ENCODE measurements around the gene DAO. TPM values are rescaled to one million over a fixed set of nuclear protein-coding genes. Genes with fewer than 3 reads are reported as not detected.

DAO gene
- total and polyA plus RNA-seq, 9 donors = not detected

GRCh38 chr12:108875280-108875679, 4.6 kb upstream of the DAO start:
- Histone ChIP-seq H3K27me3 (no peaks in the 10 kb centered on the region), H3K27ac (no peak overlapping the region), H3K36me3 (no peaks in the 10 kb centered on the region), H3K4me3 (no peak overlapping the region), H3K9me3 (no peaks in the 10 kb centered on the region), H3K4me1 (ENCODE audit: insufficient read depth) (no peaks in the 10 kb centered on the region)
- 15 to 19% (median 18%) methylated on average over 1 of the region's 1 CpG for WGBS, 3 donors
- TF ChIP-seq POLR2A (IDR thresholded peaks at IDR 0.05) = no peak
- TF ChIP-seq CTCF (IDR thresholded peaks at IDR 0.05) = no peak
- TF ChIP-seq EP300 (IDR thresholded peaks at IDR 0.05) = no peak
- DNase-seq = no peak
- intact Hi-C loops (cut with DNase I) = no loop called here

GRCh38 chr12:108875682-108876361, 4.1 kb upstream of the DAO start:
- no peak overlapping the region for H3K27ac ChIP-seq
- DNase-seq = no peak
- TF ChIP-seq EP300 (IDR thresholded peaks at IDR 0.05) = no peak
- no peak for TF ChIP-seq POLR2A (IDR thresholded peaks at IDR 0.05)
- WGBS, 3 donors = 76 to 84% (median 83%) methylated on average over 3 of the region's 3 CpGs
- no peaks in the 10 kb centered on the region for H3K27me3 ChIP-seq
- H3K9me3 ChIP-seq = no peaks in the 10 kb centered on the region
- intact Hi-C loops (cut with DNase I) = no loop called here
- no peak overlapping the region for H3K4me3 ChIP-seq
- no peaks in the 10 kb centered on the region for H3K4me1 ChIP-seq (ENCODE audit: insufficient read depth)
- no peaks in the 10 kb centered on the region for H3K36me3 ChIP-seq

GRCh38 chr12:108876550-108876949, 3.3 kb upstream of the DAO start:
- no peaks in the 10 kb centered on the region for H3K27me3 ChIP-seq
- WGBS, 3 donors = 76 to 84% (median 81%) methylated on average over 3 of the region's 3 CpGs
- DNase-seq = no peak
- H3K36me3 ChIP-seq = no peaks in the 10 kb centered on the region
- TF ChIP-seq CTCF (IDR thresholded peaks at IDR 0.05) (no peak), POLR2A (IDR thresholded peaks at IDR 0.05) (no peak), EP300 (IDR thresholded peaks at IDR 0.05) (no peak)
- intact Hi-C loops (cut with DNase I) = no loop called here
- no peak overlapping the region for H3K4me3 ChIP-seq
- H3K27ac ChIP-seq = no peak overlapping the region
- H3K9me3 ChIP-seq = no peaks in the 10 kb centered on the region
- no peaks in the 10 kb centered on the region for H3K4me1 ChIP-seq (ENCODE audit: insufficient read depth)

GRCh38 chr12:108881953-108882352, 2.1 kb downstream of the DAO start:
- 60 to 70% (median 68%) methylated on average over 3 of the region's 3 CpGs for WGBS, 3 donors
- Histone ChIP-seq H3K27ac (no peak overlapping the region), H3K4me1 (ENCODE audit: insufficient read depth) (no peaks in the 10 kb centered on the region), H3K27me3 (no peaks in the 10 kb centered on the region), H3K9me3 (no peaks in the 10 kb centered on the region), H3K4me3 (no peak overlapping the region), H3K36me3 (no peaks in the 10 kb centered on the region)
- no peak for TF ChIP-seq EP300 (IDR thresholded peaks at IDR 0.05)
- no peak for TF ChIP-seq CTCF (IDR thresholded peaks at IDR 0.05)
- TF ChIP-seq POLR2A (IDR thresholded peaks at IDR 0.05) = no peak
- intact Hi-C loops (cut with DNase I) = no loop called here
- no peak for DNase-seq

Measured in ovary (tissue), 9 donors.